ENCODE results near the gene INCENP. TPM values are rescaled to one million over a fixed set of nuclear protein-coding genes. Genes with fewer than 3 reads are reported as not detected.

INCENP gene
- total RNA-seq, 1 experiment from 2014 or later, result 101 TPM

GRCh38 chr11:62137881-62138629 is 14.2 kb downstream of the INCENP start:
- BruUV-seq (replicated peaks), result no TSS peak
- Histone ChIP-seq H3K4me1 (no peaks in the 10 kb centered on the region), H3K27me3 (replicated peaks; ENCODE audit: control insufficient read depth, insufficient read depth, low read length) (no peaks in the 10 kb centered on the region), H3K9me3 (no peaks in the 10 kb centered on the region), H3K36me3 (ENCODE audit: control insufficient read depth, insufficient read depth, low read length) (peaks cover 6% of the 10 kb centered on the region; the same call in 1 of the 2 replicates), H3K4me3 (ENCODE audit: low read depth, low read length) (no peak overlapping the region)
- no peak for DNase-seq
- CTCF ChIA-PET, result interaction anchor here (0.6 kb wide), 1 partner anchor 1129 kb away, joined by 3 read pairs; no protein-coding TSS in a partner anchor
- intact Hi-C loops (cut with micrococcal nuclease; ENCODE audit: unreplicated experiment), result no loop called here
- TF ChIP-seq CTCF (IDR thresholded peaks at IDR 0.05; ENCODE audit: insufficient read depth in 1 of 2, low read depth in 1 of 2, low read length in 1 of 2, severe bottlenecking in 1 of 2, unreplicated experiment in 1 of 2), result no peak
- no peak overlapping the region for H3K4me3 Mint-ChIP-seq (ENCODE audit: unreplicated experiment)
- POLR2A ChIA-PET, result no interaction called here
- H3K27me3 Mint-ChIP-seq (ENCODE audit: insufficient read depth, unreplicated experiment), result no peaks in the 10 kb centered on the region
- H3K27ac Mint-ChIP-seq (ENCODE audit: unreplicated experiment), result no peak overlapping the region
- H3K36me3 Mint-ChIP-seq (ENCODE audit: insufficient read depth, unreplicated experiment), result peaks cover 78% of the 10 kb centered on the region
- H3K4me1 Mint-ChIP-seq (ENCODE audit: low read depth, unreplicated experiment), result no peaks in the 10 kb centered on the region
- H3K9me3 Mint-ChIP-seq (ENCODE audit: unreplicated experiment), result no peaks in the 10 kb centered on the region

GRCh38 chr11:62138630-62139425 is 15.0 kb downstream of the INCENP start:
- no peak for TF ChIP-seq CTCF (IDR thresholded peaks at IDR 0.05; ENCODE audit: insufficient read depth in 1 of 2, low read depth in 1 of 2, low read length in 1 of 2, severe bottlenecking in 1 of 2, unreplicated experiment in 1 of 2)
- Histone ChIP-seq H3K9me3 (no peaks in the 10 kb centered on the region), H3K4me1 (no peaks in the 10 kb centered on the region), H3K36me3 (ENCODE audit: control insufficient read depth, insufficient read depth, low read length) (peaks cover 5% of the 10 kb centered on the region; the same call in 1 of the 2 replicates), H3K27me3 (replicated peaks; ENCODE audit: control insufficient read depth, insufficient read depth, low read length) (no peaks in the 10 kb centered on the region), H3K4me3 (ENCODE audit: low read depth, low read length) (no peak overlapping the region)
- POLR2A ChIA-PET, result no interaction called here
- CTCF ChIA-PET, result interaction anchor here (0.6 kb wide), 1 partner anchor 1129 kb away, joined by 3 read pairs; no protein-coding TSS in a partner anchor
- H3K36me3 Mint-ChIP-seq (ENCODE audit: insufficient read depth, unreplicated experiment), result peaks cover 73% of the 10 kb centered on the region
- BruUV-seq (replicated peaks), result no TSS peak
- H3K27ac Mint-ChIP-seq (ENCODE audit: unreplicated experiment), result no peak overlapping the region
- intact Hi-C loops (cut with micrococcal nuclease; ENCODE audit: unreplicated experiment), result no loop called here
- no peak overlapping the region for H3K4me3 Mint-ChIP-seq (ENCODE audit: unreplicated experiment)
- H3K4me1 Mint-ChIP-seq (ENCODE audit: low read depth, unreplicated experiment), result no peaks in the 10 kb centered on the region
- DNase-seq, result no peak
- no peaks in the 10 kb centered on the region for H3K27me3 Mint-ChIP-seq (ENCODE audit: insufficient read depth, unreplicated experiment)
- H3K9me3 Mint-ChIP-seq (ENCODE audit: unreplicated experiment), result no peaks in the 10 kb centered on the region

GRCh38 chr11:62139526-62140303 is 15.9 kb downstream of the INCENP start:
- H3K4me3 ChIP-seq (ENCODE audit: low read depth, low read length), result no peak overlapping the region
- H3K27me3 ChIP-seq (replicated peaks; ENCODE audit: control insufficient read depth, insufficient read depth, low read length), result no peaks in the 10 kb centered on the region
- peaks cover 70% of the 10 kb centered on the region for H3K36me3 Mint-ChIP-seq (ENCODE audit: insufficient read depth, unreplicated experiment)
- peaks cover 5% of the 10 kb centered on the region; the same call in 1 of the 2 replicates for H3K36me3 ChIP-seq (ENCODE audit: control insufficient read depth, insufficient read depth, low read length)
- intact Hi-C loops (cut with micrococcal nuclease; ENCODE audit: unreplicated experiment), result no loop called here
- H3K4me1 Mint-ChIP-seq (ENCODE audit: low read depth, unreplicated experiment), result no peaks in the 10 kb centered on the region
- peak in 1 of 2 experiments; percentile 36 for DNase-seq
- no TSS peak for BruUV-seq (replicated peaks)
- H3K4me1 ChIP-seq, result no peaks in the 10 kb centered on the region
- no peaks in the 10 kb centered on the region for H3K9me3 Mint-ChIP-seq (ENCODE audit: unreplicated experiment)
- H3K4me3 Mint-ChIP-seq (ENCODE audit: unreplicated experiment), result no peak overlapping the region
- H3K9me3 ChIP-seq, result no peaks in the 10 kb centered on the region
- TF ChIP-seq CTCF (IDR thresholded peaks at IDR 0.05; ENCODE audit: insufficient read depth in 1 of 2, low read depth in 1 of 2, low read length in 1 of 2, severe bottlenecking in 1 of 2, unreplicated experiment in 1 of 2), result no peak
- H3K27ac Mint-ChIP-seq (ENCODE audit: unreplicated experiment), result no peak overlapping the region
- POLR2A ChIA-PET, result no interaction called here
- CTCF ChIA-PET, result no interaction called here
- no peaks in the 10 kb centered on the region for H3K27me3 Mint-ChIP-seq (ENCODE audit: insufficient read depth, unreplicated experiment)

All from Caco-2 (cell line).